ENCODE data around the gene TRIOBP.

TRIOBP gene

GRCh38 chr22:37778370-37779009 is 81.6 kb downstream of the TRIOBP start:
- no peak for TF ChIP-seq CTCF (IDR thresholded peaks at IDR 0.05; ENCODE audit: low read depth, low read length, missing control alignments)
- Histone ChIP-seq H3K27ac (no peak overlapping the region), H3K36me3 (replicated peaks) (peaks cover 4% of the 10 kb centered on the region), H3K27me3 (replicated peaks) (no peaks in the 10 kb centered on the region), H3K4me3 (ENCODE audit: low read depth, low read length) (no peak overlapping the region)
- DNase-seq: no peak
- in situ Hi-C loops (cut with HindIII; ENCODE audit: low pct_ligation_motif_present, low sequenced_read_pairs): no loop called here

GRCh38 chr22:37781434-37782059 is 84.7 kb downstream of the TRIOBP start:
- Histone ChIP-seq H3K27ac (no peak overlapping the region), H3K36me3 (replicated peaks) (no peaks in the 10 kb centered on the region), H3K27me3 (replicated peaks) (no peaks in the 10 kb centered on the region), H3K4me3 (ENCODE audit: low read depth, low read length) (no peak overlapping the region)
- no peak for DNase-seq
- in situ Hi-C loops (cut with HindIII; ENCODE audit: low pct_ligation_motif_present, low sequenced_read_pairs): no loop called here
- peak; percentile 45 for TF ChIP-seq CTCF (IDR thresholded peaks at IDR 0.05; ENCODE audit: low read depth, low read length, missing control alignments)

- in situ Hi-C loops (cut with HindIII; ENCODE audit: low pct_ligation_motif_present, low sequenced_read_pairs): no loop called here
- no peaks in the 10 kb centered on the region for H3K36me3 ChIP-seq (replicated peaks)
- no peak overlapping the region for H3K27ac ChIP-seq
- TF ChIP-seq CTCF (IDR thresholded peaks at IDR 0.05; ENCODE audit: low read depth, low read length, missing control alignments): peak; percentile 41
- H3K4me3 ChIP-seq (ENCODE audit: low read depth, low read length): no peak overlapping the region
- H3K27me3 ChIP-seq (replicated peaks): no peaks in the 10 kb centered on the region
- DNase-seq: no peak
These were observed 85.7 kb downstream of the TRIOBP start for GRCh38 chr22:37782340-37783168.

DNA sequence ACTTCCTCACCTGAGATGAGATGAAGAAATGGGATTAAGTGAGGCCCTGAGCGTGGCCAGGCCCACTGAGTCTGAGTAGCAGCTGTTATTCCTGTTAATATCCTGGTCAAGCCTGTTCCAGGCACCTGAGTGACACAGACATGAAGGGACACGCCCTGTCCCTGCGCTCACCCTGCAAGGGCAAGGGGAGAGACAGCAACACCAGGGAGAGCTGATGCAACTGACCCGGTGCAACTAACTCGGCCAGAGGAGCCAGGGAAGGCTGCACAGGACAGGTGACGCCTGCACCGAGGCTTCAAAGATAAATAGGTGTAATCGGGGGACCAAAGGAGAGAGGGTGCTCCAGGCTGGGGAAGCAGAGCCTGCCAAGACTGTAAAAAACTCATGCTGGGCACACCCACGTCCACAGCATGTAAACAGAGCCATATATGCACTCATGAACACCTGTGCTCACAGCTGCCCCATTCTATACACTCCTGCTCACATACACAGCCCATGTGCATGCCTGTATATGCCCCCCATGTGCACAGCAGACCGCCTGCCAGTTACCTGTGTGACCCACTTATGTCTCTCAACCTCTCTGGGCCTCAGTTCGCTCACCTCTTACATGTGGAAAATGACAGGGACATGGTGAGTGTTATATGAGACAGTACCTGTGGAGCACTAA is 88.1 kb downstream of the TRIOBP start:
- in situ Hi-C loops (cut with HindIII; ENCODE audit: low pct_ligation_motif_present, low sequenced_read_pairs): no loop called here
- Histone ChIP-seq H3K4me3 (ENCODE audit: low read depth, low read length) (no peak overlapping the region), H3K27me3 (replicated peaks) (no peaks in the 10 kb centered on the region), H3K36me3 (replicated peaks) (no peaks in the 10 kb centered on the region), H3K27ac (no peak overlapping the region)
- DNase-seq: no peak
- no peak for TF ChIP-seq CTCF (IDR thresholded peaks at IDR 0.05; ENCODE audit: low read depth, low read length, missing control alignments)

- Histone ChIP-seq H3K36me3 (replicated peaks) (no peaks in the 10 kb centered on the region), H3K4me3 (ENCODE audit: low read depth, low read length) (no peak overlapping the region), H3K27ac (no peak overlapping the region), H3K27me3 (replicated peaks) (no peaks in the 10 kb centered on the region)
- in situ Hi-C loops (cut with HindIII; ENCODE audit: low pct_ligation_motif_present, low sequenced_read_pairs): no loop called here
- no peak for TF ChIP-seq CTCF (IDR thresholded peaks at IDR 0.05; ENCODE audit: low read depth, low read length, missing control alignments)
- no peak for DNase-seq
These were observed 93.4 kb downstream of the TRIOBP start for GRCh38 chr22:37790234-37790633.
